ENCODE measurements around the gene RNASE12. TPM values are rescaled to one million over a fixed set of nuclear protein-coding genes. Genes with fewer than 3 reads are reported as not detected.

RNASE12 gene
- total and polyA plus RNA-seq, 9 of the 15 experiments (the other 6 are each of a cell fraction or from before 2014, with no cell fraction given), result 0.24 TPM; not detected in 8

DNA sequence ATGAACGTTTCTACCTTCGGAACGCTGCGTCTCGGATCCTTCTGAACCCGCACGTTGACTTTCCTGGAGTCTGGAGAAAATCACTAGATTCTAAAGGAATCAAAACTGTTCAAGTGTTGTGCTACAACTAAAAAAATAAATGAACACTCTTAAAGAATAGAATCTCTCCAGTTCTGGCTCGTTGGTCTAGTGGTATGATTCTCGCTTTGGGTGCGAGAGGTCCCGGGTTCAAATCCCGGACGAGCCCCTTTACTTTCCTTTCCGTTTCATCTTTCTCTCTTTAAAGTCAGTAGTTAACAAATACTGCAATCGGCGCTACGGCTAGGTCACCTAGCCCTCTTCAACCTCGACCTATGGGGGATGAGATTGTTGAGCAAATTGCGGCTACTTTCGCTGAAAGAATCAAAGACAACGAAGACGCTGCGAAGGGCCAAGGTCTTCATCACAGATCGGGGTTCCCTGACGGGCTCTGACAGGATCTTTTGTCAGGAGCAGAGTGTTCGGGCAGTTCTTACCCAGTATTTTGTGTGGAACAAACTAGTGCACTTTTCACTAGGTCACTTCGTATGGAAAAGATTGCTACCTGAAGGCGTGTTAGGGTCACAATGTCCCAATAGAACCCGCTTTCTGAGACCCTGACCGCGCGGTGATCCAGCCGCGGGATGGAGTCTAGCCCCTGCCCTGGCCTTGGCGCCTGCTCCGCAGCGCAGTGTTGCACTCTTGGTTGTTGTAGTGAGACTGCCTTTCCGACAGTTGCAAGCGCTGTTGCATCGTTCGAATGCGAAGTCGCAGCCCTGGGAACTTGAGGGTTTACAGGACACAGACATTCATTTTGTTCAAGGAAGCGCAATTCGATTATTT is 41.9 kb upstream of the RNASE12 start (continued):
- TF ChIP-seq SUPT5H (IDR thresholded peaks at IDR 0.05) (no peak), ZKSCAN1 (IDR thresholded peaks at IDR 0.05; ENCODE audit: low read depth, low read length) (no peak), JUND (IDR thresholded peaks at IDR 0.05; ENCODE audit: borderline replicate concordance, low read depth, low read length) (peak; percentile 33; the same call in 1 of the 2 replicates), JUND (tag; IDR thresholded peaks at IDR 0.05; ENCODE audit: borderline replicate concordance, low read depth, low read length) (peak; percentile 41; the same call in 1 of the 3 replicates), SOX6 (IDR thresholded peaks at IDR 0.05) (peak; percentile 74), HNRNPK (IDR thresholded peaks at IDR 0.05; ENCODE audit: low read depth, low read length, poor library complexity, severe bottlenecking) (no peak), ARID2 (IDR thresholded peaks at IDR 0.05) (no peak), MEF2A (IDR thresholded peaks at IDR 0.05; ENCODE audit: control insufficient read depth, low read depth, low read length) (no peak)
- TF ChIP-seq, protein P1, sequence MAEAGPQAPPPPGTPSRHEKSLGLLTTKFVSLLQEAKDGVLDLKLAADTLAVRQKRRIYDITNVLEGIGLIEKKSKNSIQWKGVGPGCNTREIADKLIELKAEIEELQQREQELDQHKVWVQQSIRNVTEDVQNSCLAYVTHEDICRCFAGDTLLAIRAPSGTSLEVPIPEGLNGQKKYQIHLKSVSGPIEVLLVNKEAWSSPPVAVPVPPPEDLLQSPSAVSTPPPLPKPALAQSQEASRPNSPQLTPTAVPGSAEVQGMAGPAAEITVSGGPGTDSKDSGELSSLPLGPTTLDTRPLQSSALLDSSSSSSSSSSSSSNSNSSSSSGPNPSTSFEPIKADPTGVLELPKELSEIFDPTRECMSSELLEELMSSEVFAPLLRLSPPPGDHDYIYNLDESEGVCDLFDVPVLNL (CRISPR knock-in tag; IDR thresholded peaks at IDR 0.05; ENCODE audit: low read depth), result no peak
- TF ChIP-seq, protein P2, sequence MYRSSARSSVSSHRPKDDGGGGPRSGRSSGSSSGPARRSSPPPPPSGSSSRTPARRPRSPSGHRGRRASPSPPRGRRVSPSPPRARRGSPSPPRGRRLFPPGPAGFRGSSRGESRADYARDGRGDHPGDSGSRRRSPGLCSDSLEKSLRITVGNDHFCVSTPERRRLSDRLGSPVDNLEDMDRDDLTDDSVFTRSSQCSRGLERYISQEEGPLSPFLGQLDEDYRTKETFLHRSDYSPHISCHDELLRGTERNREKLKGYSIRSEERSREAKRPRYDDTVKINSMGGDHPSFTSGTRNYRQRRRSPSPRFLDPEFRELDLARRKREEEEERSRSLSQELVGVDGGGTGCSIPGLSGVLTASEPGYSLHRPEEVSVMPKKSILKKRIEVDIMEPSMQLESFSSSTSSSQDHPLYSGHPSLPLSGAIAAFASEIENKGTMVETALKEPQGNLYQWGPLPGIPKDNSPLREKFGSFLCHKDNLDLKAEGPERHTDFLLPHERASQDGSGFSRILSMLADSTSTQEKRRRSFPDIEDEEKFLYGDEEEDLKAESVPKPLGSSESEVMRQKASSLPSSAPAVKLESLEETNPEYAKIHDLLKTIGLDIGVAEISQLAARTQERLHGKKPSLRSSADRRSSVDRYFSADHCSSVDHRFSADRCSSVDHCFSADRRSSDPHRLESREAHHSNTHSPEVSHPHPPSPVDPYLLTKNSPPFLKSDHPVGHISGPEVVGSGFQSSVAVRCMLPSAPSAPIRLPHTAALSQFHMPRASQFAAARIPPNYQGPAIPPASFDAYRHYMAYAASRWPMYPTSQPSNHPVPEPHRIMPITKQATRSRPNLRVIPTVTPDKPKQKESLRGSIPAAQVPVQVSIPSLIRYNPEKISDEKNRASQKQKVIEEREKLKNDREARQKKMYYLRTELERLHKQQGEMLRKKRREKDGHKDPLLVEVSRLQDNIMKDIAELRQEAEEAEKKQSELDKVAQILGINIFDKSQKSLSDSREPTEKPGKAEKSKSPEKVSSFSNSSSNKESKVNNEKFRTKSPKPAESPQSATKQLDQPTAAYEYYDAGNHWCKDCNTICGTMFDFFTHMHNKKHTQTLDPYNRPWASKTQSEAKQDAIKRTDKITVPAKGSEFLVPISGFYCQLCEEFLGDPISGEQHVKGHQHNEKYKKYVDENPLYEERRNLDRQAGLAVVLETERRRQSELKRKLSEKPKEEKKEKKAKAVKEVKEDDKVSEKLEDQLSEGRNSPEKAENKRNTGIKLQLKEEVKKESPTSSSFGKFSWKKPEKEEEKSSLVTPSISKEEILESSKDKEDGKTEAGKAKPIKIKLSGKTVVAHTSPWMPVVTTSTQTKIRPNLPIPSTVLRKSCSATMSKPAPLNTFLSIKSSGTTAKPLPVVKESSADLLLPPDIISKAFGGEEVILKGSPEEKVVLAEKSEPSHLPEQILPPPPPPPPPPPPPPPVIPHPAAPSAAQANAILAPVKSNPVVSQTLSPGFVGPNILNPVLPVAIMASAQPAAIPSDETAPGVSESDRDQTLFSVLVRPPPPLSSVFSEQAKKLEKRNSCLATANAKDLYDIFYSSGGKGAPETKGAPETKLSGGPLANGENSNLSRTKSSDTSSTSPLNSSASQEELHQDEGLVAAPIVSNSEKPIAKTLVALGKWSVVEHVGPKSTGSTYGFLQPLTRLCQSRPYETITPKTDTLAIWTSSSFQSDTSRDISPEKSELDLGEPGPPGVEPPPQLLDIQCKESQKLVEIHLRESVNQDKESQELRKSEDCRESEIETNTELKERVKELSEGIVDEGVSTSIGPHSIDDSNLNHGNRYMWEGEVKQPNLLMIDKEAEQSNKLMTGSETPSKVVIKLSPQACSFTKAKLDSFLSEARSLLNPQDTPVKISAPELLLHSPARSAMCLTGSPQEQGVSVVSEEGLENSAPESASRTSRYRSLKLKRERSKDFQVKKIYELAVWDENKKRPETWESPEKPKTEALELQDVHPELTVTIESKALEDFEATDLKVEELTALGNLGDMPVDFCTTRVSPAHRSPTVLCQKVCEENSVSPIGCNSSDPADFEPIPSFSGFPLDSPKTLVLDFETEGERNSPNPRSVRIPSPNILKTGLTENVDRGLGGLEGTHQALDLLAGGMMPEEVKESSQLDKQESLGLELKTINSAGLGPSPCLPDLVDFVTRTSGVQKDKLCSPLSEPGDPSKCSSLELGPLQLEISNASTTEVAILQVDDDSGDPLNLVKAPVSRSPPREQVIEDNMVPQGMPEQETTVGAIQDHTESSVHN (IDR thresholded peaks at IDR 0.05; ENCODE audit: borderline replicate concordance in 1 of 2, low read depth in 1 of 2), result no peak
- TF ChIP-seq, protein P3, sequence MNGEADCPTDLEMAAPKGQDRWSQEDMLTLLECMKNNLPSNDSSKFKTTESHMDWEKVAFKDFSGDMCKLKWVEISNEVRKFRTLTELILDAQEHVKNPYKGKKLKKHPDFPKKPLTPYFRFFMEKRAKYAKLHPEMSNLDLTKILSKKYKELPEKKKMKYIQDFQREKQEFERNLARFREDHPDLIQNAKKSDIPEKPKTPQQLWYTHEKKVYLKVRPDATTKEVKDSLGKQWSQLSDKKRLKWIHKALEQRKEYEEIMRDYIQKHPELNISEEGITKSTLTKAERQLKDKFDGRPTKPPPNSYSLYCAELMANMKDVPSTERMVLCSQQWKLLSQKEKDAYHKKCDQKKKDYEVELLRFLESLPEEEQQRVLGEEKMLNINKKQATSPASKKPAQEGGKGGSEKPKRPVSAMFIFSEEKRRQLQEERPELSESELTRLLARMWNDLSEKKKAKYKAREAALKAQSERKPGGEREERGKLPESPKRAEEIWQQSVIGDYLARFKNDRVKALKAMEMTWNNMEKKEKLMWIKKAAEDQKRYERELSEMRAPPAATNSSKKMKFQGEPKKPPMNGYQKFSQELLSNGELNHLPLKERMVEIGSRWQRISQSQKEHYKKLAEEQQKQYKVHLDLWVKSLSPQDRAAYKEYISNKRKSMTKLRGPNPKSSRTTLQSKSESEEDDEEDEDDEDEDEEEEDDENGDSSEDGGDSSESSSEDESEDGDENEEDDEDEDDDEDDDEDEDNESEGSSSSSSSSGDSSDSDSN (IDR thresholded peaks at IDR 0.05; ENCODE audit: borderline replicate concordance in 1 of 2, low read depth in 2 of 2, low read length in 2 of 2), result no peak; a peak in 1 of 4 replicates

Data from K562 (cell line).